ENCODE measurements around the gene DEAF1.

- no peak for TF ChIP-seq POLR2A (IDR thresholded peaks at IDR 0.05)
- no peak for TF ChIP-seq CTCF (IDR thresholded peaks at IDR 0.05)
- TF ChIP-seq EP300 (IDR thresholded peaks at IDR 0.05): no peak
Measured at GRCh38 chr11:624705-625635, 70.1 kb downstream of the DEAF1 start, which contains the start of gene CDHR5.
